OCI-M1 (cell line): ENCODE data around the gene TRIML1.

ENCODE experiments used
- DNase-seq: peaks from one replicate; lab custom pipeline; 2025; lab: John Stamatoyannopoulos, UW

Gene TRIML1, protein sequence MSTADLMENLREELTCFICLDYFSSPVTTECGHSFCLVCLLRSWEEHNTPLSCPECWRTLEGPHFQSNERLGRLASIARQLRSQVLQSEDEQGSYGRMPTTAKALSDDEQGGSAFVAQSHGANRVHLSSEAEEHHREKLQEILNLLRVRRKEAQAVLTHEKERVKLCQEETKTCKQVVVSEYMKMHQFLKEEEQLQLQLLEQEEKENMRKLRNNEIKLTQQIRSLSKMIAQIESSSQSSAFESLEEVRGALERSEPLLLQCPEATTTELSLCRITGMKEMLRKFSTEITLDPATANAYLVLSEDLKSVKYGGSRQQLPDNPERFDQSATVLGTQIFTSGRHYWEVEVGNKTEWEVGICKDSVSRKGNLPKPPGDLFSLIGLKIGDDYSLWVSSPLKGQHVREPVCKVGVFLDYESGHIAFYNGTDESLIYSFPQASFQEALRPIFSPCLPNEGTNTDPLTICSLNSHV

DNA sequence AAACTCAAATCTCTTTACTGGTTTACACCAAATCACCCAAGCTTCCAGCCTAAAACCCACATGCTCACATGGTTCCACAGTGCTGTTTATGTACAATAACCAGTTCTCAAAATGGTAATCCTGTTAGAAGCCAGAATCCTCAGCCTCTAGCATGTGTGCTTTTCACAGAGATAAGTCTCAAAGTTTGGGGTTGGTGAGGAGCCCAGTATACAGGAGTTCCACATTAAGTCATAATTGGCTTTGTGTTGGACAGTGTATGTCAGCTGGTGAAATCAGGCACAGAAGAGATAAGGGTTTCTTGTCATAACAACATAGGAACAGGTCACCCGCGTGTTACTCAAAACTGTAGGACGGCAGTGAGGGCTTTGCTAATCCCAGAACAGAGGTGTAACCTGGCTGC, at the start of gene TRIML1:
TRIML1 (plus strand) TSS at position 301 of the 400 bp plus-strand sequence. CDS start 118 bp downstream, outside the sequence.
- no peak for DNase-seq

GRCh38 chr4:188092824-188093223, 46.4 kb upstream of the TRIML1 start:
- DNase-seq = no peak

DNA sequence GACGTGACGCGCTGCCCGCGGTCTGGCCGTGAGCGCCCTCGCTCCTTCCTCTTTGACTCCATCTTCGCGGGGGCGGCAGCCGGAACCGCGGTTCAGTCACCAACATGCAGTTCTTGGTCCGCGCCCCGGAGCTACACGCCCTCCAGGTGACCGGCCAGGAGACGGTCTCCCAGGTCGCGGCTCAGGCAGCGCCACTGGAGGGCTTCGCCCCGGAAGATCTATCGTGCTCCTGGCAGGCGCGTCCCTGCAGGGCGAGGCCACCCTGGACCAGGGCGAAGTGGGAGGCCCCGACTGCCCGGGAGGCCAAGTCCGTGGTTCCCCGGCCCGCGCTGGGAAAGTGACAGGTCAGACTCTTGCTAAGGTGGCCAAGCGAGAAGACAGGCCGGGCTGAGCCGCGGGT, 32.8 kb upstream of the TRIML1 start:
- no peak for DNase-seq

- DNase-seq = no peak
These were observed 31.1 kb upstream of the TRIML1 start for GRCh38 chr4:188107931-188108843.

- no peak for DNase-seq
These were observed 30.0 kb upstream of the TRIML1 start, which contains the start of gene TRIML2 for GRCh38 chr4:188109157-188109755. Gene TRIML2, minus strand, starts transcription at chr4:188109603. Its CDS starts 4,235 bp downstream, at chr4:188105368.

- DNase-seq = no peak
These were observed 29.2 kb upstream of the TRIML1 start for GRCh38 chr4:188110036-188110435.

GRCh38 chr4:188110741-188111471, 28.3 kb upstream of the TRIML1 start:
- no peak for DNase-seq

DNA sequence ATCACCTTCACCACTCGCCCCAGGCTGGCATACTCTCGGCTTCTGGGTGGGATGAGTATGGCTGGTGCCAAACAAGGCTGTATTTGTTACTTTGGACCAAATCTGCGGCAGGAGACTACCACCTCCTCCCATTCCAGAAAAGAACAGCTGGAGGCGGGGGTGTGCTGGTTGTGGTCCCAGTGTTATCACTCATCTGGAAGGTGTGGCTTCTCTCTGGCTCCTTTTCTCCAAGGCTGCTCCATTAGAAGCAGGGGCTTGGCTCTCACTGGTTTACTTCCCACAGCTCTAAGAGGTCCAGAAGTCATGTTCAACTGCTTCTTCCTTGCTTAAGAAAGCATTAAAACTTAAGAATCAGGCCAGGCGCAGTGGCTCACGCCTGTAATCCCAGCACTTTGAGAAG, 27.3 kb upstream of the TRIML1 start:
- no peak for DNase-seq

GRCh38 chr4:188113156-188113555, 26.1 kb upstream of the TRIML1 start:
- DNase-seq = no peak

GRCh38 chr4:188117631-188118324, 21.5 kb upstream of the TRIML1 start:
- DNase-seq = no peak

DNA sequence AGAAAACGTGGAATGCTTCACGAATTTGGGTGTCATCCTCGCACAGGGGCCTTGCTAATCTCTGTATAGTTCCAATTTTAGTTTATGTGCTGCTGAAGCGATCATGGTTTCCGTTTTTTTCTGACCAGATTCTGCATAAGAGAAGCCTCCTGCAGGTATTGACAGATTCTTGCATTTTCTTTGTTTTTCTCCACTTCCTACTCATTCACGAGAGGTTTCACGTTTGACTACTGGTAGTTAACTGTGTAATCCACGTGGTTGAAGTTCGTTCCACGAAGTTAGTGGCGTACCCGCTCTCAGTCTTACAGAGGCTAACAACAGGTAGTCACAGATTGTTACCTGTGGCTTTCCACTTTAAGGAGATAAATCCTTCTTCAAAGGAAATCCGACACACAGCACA, 17.7 kb upstream of the TRIML1 start:
- no peak for DNase-seq

DNA sequence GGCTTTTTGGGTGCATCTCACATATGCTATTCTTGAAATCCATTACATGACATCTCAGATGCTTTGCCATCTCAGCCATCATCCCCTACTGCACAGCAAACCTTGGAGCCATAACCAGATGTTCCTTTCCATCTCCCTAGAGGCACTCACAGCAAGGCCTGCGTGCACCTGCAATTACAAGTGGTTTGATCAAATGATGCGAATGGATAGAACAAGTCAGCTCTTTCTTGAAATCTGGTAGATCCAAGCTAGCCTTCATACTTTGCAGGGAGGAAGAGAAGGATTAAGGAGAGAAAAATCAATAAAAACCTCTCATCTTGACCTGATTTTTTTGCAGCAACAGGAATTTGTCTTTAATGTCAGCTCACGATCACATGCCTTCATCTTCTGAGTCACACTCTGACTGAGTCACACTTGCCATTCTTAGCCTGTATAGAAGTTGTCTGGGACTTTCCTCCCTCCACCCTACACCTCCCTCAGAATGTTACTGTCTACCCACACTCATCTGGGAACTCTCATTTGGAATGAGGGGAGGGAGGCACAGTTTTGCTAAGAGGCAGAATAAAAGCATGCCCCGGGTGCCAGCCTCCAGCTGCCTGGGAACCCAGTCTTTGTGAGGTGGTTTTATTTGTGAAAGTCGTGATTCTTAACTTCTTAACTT, 11.9 kb upstream of the TRIML1 start:
- DNase-seq = no peak

GRCh38 chr4:188130355-188130754, 8.9 kb upstream of the TRIML1 start:
- DNase-seq = no peak

DNA sequence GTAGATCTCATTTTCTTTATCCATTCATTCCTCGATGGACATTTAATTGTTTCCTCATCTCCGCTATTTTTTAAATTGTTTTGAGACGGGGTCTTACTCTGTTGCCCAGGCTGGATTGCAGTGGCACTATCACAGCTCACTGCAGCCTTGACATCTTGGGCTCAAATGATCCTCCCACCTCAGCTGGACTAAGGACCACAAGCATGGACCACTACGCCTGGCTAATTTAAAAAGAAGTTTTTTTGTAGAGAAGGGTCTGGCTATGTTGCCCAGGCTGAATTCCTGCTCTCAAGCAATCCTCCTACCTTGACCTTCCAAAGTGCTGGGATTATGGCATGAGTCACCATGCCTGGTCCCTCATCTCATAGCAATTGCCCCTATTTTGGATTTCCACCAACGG, 7.0 kb upstream of the TRIML1 start:
- no peak for DNase-seq

GRCh38 chr4:188138227-188138626, 1.0 kb upstream of the TRIML1 start:
- no peak for DNase-seq

- no peak for DNase-seq
These were observed 430 bp downstream of the TRIML1 start for GRCh38 chr4:188139671-188140070.

DNA sequence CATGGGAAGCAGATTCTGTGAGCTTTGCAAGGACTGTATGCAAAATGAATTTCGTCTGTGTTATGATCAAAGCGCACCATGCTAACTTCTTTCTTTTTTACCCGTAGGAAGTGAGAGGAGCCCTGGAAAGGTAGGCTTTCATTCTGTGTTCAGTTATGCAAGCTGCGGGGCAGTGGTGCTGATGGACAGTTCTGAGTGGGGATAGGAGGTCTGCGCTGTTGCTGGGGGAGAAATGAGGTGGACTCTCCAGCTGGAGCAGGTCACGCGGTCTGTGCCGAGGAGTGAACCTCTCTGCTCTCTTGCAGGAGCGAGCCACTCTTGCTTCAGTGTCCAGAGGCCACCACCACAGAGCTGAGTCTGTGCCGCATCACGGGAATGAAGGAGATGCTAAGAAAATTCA, 4.5 kb downstream of the TRIML1 start:
- DNase-seq = no peak

GRCh38 chr4:188145601-188146000, 6.4 kb downstream of the TRIML1 start:
- no peak for DNase-seq

- no peak for DNase-seq
These were observed 7.4 kb downstream of the TRIML1 start for GRCh38 chr4:188146618-188147017.

GRCh38 chr4:188147176-188147575, 7.9 kb downstream of the TRIML1 start:
- no peak for DNase-seq
